OCI-LY3 (cell line): ENCODE measurements around the gene ARRDC4.

Experiments
- H2AFZ ChIP-seq: fragments of 200-600, 300-600 bp; shearing (Covaris generic); 2 replicates; pipeline ENCODE4 v1.6.0; 2014; ENCODE audit warnings: antibody characterized with exemption, low read depth, low read length
- H3K27ac ChIP-seq: fragments of 200-600, 300-600 bp; sonication (generic); 2 replicates; pipeline ENCODE4 v1.5.1; 2014; ENCODE audit warnings: mild to moderate bottlenecking, low read length, moderate library complexity, mixed read lengths
- H3K27me3 ChIP-seq: fragments of 200-600, 300-600 bp; sonication (generic); 2 replicates; pipeline ENCODE4 v1.6.1; 2014; ENCODE audit warnings: low read depth, low read length, mixed read lengths
- H3K36me3 ChIP-seq: fragments of 200-600, 300-600 bp; sonication (generic); replicated peaks from 2 replicates; pipeline ENCODE3; 2014; ENCODE audit warnings: low read depth, low read length, mixed read lengths
- H3K4me1 ChIP-seq: fragments of 300-600, 200-600 bp; sonication (generic); 2 replicates; pipeline ENCODE4 v1.6.1; 2014; ENCODE audit warnings: low read length, mixed read lengths
- H3K4me2 ChIP-seq: fragments of 200-600, 300-600 bp; sonication (generic); 2 replicates; pipeline ENCODE4 v1.6.1; 2014; ENCODE audit warnings: low read length, mixed read lengths
- H3K4me3 ChIP-seq: fragments of 300-600, 200-600 bp; sonication (generic); 2 replicates; pipeline ENCODE4 v1.5.1; 2014; ENCODE audit warnings: antibody characterized with exemption, mild to moderate bottlenecking, low read length, moderate library complexity
- H3K79me2 ChIP-seq: fragments of 300-600, 200-600 bp; shearing (Covaris generic); 2 replicates; pipeline ENCODE4 v1.6.1; 2014; ENCODE audit warnings: mild to moderate bottlenecking, low read length, mixed read lengths
- H3K9ac ChIP-seq: fragments of 300-600, 200-600 bp; shearing (Covaris generic); 2 replicates; pipeline ENCODE4 v1.6.0; 2014; ENCODE audit warnings: mild to moderate bottlenecking, low read length, moderate library complexity
- H3K9me3 ChIP-seq: fragments of 200-600, 300-600 bp; shearing (Covaris generic); 2 replicates; pipeline ENCODE4 v1.6.1; 2014; ENCODE audit warnings: low read length, mixed read lengths; ENCODE audit not compliant: insufficient read depth
- H4K20me1 ChIP-seq: fragments of 200-600, 300-600 bp; sonication (generic); 2 replicates; pipeline ENCODE4 v1.6.1; 2016; ENCODE audit warnings: low read length, mixed read lengths; ENCODE audit not compliant: insufficient read depth
- EZH2phosphoT487 ChIP-seq: fragments of 200-600 bp; shearing (Covaris generic); IDR thresholded peaks from 2 replicates; pipeline ENCODE4 v1.6.1; 2018; ENCODE audit warnings: antibody characterized with exemption, mixed run types, low read depth
- TF ChIP-seq, protein P1 (sequence below): fragments of 200-600, 300-600 bp; sonication (generic); IDR thresholded peaks from 2 replicates; pipeline ENCODE4 v1.5.1; 2014; ENCODE audit warnings: antibody characterized with exemption, low read length, low read depth

ARRDC4 gene

DNA sequence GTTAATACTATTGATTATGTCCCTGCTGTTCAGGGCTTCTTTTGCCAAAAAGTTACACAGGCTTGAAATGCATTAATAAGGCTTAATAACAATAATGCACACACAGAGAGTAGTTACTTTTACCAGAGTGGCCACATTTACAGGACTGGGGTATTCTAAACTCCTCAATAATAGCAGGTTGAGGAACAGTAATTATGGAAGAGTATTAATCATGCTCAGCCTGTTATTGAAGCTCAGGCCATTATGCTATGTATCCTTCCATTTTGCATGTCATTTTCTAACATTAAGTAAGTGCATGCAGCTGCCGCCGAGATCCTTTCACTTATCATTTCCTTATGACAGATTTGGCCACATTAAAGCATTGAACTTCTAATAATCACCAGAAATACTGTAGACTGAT, 5.7 kb downstream of the ARRDC4 start:
- Histone ChIP-seq H3K4me2 (no peak overlapping the region), H3K27me3 (no peaks in the 10 kb centered on the region), H3K9ac (no peak overlapping the region), H3K9me3 (no peaks in the 10 kb centered on the region), H3K27ac (no peak overlapping the region), H4K20me1 (no peaks in the 10 kb centered on the region), H2AFZ (no peak overlapping the region), H3K4me1 (no peaks in the 10 kb centered on the region), H3K36me3 (no peaks in the 10 kb centered on the region), H3K79me2 (no peaks in the 10 kb centered on the region), H3K4me3 (no peak overlapping the region)
- TF ChIP-seq EZH2phosphoT487 = no peak
- TF ChIP-seq, protein P1, sequence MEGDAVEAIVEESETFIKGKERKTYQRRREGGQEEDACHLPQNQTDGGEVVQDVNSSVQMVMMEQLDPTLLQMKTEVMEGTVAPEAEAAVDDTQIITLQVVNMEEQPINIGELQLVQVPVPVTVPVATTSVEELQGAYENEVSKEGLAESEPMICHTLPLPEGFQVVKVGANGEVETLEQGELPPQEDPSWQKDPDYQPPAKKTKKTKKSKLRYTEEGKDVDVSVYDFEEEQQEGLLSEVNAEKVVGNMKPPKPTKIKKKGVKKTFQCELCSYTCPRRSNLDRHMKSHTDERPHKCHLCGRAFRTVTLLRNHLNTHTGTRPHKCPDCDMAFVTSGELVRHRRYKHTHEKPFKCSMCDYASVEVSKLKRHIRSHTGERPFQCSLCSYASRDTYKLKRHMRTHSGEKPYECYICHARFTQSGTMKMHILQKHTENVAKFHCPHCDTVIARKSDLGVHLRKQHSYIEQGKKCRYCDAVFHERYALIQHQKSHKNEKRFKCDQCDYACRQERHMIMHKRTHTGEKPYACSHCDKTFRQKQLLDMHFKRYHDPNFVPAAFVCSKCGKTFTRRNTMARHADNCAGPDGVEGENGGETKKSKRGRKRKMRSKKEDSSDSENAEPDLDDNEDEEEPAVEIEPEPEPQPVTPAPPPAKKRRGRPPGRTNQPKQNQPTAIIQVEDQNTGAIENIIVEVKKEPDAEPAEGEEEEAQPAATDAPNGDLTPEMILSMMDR = no peak

DNA sequence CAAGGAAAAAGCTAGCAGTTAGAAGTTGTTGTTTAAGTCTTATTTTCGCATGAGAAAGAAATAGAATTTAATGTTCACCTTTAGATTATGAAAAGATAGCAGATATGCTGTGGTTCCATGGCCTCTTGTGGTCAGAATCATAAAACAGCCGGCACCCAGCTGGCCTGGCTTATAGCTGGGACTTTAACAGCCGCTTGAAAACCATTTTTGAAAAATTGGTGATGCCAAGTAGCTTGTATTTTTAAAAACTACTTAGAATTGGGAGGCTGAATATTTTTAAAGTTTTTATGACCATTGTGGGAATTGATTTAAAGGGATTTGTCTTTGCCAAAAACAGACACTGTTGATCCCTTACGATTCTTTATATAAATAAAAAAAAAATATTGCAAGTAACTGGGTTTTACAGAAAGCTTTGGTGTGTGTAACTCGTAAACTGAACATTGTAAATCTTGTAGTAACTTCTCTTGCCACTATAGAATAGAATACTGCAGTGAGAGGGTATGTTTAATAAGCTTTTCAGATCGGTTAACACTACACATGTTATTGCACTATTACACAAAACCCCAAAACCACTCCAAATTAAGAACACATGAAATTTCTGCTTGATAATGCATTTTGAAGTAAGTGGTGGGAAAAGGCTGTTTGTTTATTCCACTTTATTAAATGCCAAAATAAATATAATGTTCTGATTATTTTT, 6.6 kb downstream of the ARRDC4 start:
- Histone ChIP-seq H3K27me3 (no peaks in the 10 kb centered on the region), H3K4me1 (no peaks in the 10 kb centered on the region), H3K27ac (no peak overlapping the region), H3K36me3 (no peaks in the 10 kb centered on the region), H3K4me2 (no peak overlapping the region), H3K9me3 (no peaks in the 10 kb centered on the region), H2AFZ (no peak overlapping the region), H3K9ac (no peak overlapping the region), H4K20me1 (no peaks in the 10 kb centered on the region), H3K79me2 (no peaks in the 10 kb centered on the region), H3K4me3 (no peak overlapping the region)
- TF ChIP-seq, protein P1 = no peak
- TF ChIP-seq EZH2phosphoT487 = no peak

DNA sequence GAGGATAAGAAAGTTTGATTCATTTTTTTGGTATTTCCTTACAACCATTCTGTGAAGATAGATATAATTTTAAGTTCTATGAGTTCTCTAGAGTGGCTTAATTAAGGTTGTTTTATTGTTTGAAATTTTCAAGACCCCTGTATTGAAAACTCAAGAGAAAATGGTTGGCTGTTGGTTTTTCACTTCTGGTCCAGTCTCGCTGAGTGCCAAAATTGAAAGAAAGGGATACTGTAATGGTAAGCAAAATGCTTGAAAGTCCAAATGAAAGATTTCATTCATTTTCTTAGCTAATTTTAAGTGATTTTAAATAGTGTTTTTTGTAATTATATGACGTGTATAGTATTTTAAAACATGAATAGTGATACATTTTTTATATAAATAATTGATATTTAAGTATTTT, 7.4 kb downstream of the ARRDC4 start:
- Histone ChIP-seq H3K27ac (no peak overlapping the region), H2AFZ (no peak overlapping the region), H3K9ac (no peak overlapping the region), H3K9me3 (no peaks in the 10 kb centered on the region), H3K4me3 (no peak overlapping the region), H3K4me2 (no peak overlapping the region), H3K36me3 (no peaks in the 10 kb centered on the region), H3K4me1 (no peaks in the 10 kb centered on the region), H3K79me2 (no peaks in the 10 kb centered on the region), H4K20me1 (no peaks in the 10 kb centered on the region), H3K27me3 (no peaks in the 10 kb centered on the region)
- TF ChIP-seq EZH2phosphoT487 = no peak
- TF ChIP-seq, protein P1 = no peak

DNA sequence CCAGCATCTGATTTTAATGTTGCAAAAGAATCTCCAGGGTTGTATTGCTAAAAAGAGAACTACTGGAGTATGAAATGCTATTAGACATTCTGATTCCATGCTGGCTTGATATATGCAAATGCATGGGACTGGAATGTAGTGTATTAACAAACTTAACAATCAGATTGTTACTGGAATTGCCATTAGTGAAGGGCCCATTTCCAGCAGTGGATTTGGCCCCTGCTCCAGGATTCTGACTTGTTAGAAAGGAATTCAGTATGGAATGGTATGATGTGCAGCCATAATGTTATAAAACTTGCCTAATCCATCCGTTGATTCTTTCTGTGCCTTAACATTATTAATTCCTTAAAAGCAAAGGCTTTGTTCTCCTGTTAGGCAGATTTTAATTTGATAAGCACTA, 7.9 kb downstream of the ARRDC4 start:
- Histone ChIP-seq H3K4me1 (no peaks in the 10 kb centered on the region), H3K9me3 (no peaks in the 10 kb centered on the region), H3K9ac (no peak overlapping the region), H3K27me3 (no peaks in the 10 kb centered on the region), H3K36me3 (no peaks in the 10 kb centered on the region), H3K4me2 (no peak overlapping the region), H2AFZ (no peak overlapping the region), H3K4me3 (no peak overlapping the region), H3K79me2 (no peaks in the 10 kb centered on the region), H3K27ac (no peak overlapping the region), H4K20me1 (no peaks in the 10 kb centered on the region)
- TF ChIP-seq EZH2phosphoT487 = no peak
- TF ChIP-seq, protein P1 = no peak
